ENCODE measurements around the gene MAP2K5. TPM values are rescaled to one million over a fixed set of nuclear protein-coding genes. Genes with fewer than 3 reads are reported as not detected.

MAP2K5 gene
- total RNA-seq, 1 donor from 2014 or later, result 11.6 TPM

GRCh38 chr15:67723294-67724024 lies 181.0 kb downstream of the MAP2K5 start:
- Histone ChIP-seq H3K27ac (ENCODE audit: low read depth, low read length) (no peak overlapping the region), H3K9me3 (ENCODE audit: insufficient read depth, low read depth, low read length) (no peaks in the 10 kb centered on the region), H4K20me1 (ENCODE audit: insufficient read depth, low read length) (no peaks in the 10 kb centered on the region), H3K4me1 (ENCODE audit: insufficient read depth, low read length) (no peaks in the 10 kb centered on the region), H2AFZ (ENCODE audit: low read depth, low read length) (no peak overlapping the region), H3K9ac (ENCODE audit: low read length) (no peak overlapping the region), H3K36me3 (ENCODE audit: insufficient read depth, low read length) (no peaks in the 10 kb centered on the region), H3K4me2 (ENCODE audit: low read length) (no peak overlapping the region), H3K4me3 (ENCODE audit: insufficient read depth, low read depth, low read length) (no peak overlapping the region), H3K27me3 (ENCODE audit: insufficient read depth, low read length) (no peaks in the 10 kb centered on the region), H3K79me2 (ENCODE audit: insufficient read depth, low read length) (no peaks in the 10 kb centered on the region)
- Mint-ChIP-seq H3K9me3 (ENCODE audit: unreplicated experiment) (no peaks in the 10 kb centered on the region), H3K4me1 (ENCODE audit: low read depth, unreplicated experiment) (no peaks in the 10 kb centered on the region), H3K36me3 (ENCODE audit: low read depth, unreplicated experiment) (peaks cover 3% of the 10 kb centered on the region), H3K27ac (ENCODE audit: unreplicated experiment) (no peak overlapping the region), H3K27me3 (ENCODE audit: low read depth, unreplicated experiment) (peaks cover 2% of the 10 kb centered on the region), H3K4me3 (ENCODE audit: unreplicated experiment) (no peak overlapping the region)
- DNase-seq (ENCODE audit: low read depth), result no peak
- TF ChIP-seq EZH2 (IDR thresholded peaks at IDR 0.05; ENCODE audit: insufficient read depth, low read length), result no peak
- no peak for TF ChIP-seq CTCF (IDR thresholded peaks at IDR 0.05; ENCODE audit: insufficient read depth, low read depth, low read length)
- FAIRE-seq, result no peak

GRCh38 chr15:67724691-67725375 lies 182.3 kb downstream of the MAP2K5 start:
- H3K27me3 ChIP-seq (ENCODE audit: insufficient read depth, low read length), result no peaks in the 10 kb centered on the region
- no peak overlapping the region for H3K4me3 Mint-ChIP-seq (ENCODE audit: unreplicated experiment)
- no peak overlapping the region for H3K4me3 ChIP-seq (ENCODE audit: insufficient read depth, low read depth, low read length)
- peaks cover 2% of the 10 kb centered on the region for H3K27me3 Mint-ChIP-seq (ENCODE audit: low read depth, unreplicated experiment)
- no peaks in the 10 kb centered on the region for H3K79me2 ChIP-seq (ENCODE audit: insufficient read depth, low read length)
- H3K27ac ChIP-seq (ENCODE audit: low read depth, low read length), result no peak overlapping the region
- H3K9me3 Mint-ChIP-seq (ENCODE audit: unreplicated experiment), result no peaks in the 10 kb centered on the region
- DNase-seq (ENCODE audit: low read depth), result no peak
- FAIRE-seq, result no peak
- no peak overlapping the region for H2AFZ ChIP-seq (ENCODE audit: low read depth, low read length)
- no peak overlapping the region for H3K27ac Mint-ChIP-seq (ENCODE audit: unreplicated experiment)
- no peak overlapping the region for H3K9ac ChIP-seq (ENCODE audit: low read length)
- H4K20me1 ChIP-seq (ENCODE audit: insufficient read depth, low read length), result no peaks in the 10 kb centered on the region
- H3K9me3 ChIP-seq (ENCODE audit: insufficient read depth, low read depth, low read length), result no peaks in the 10 kb centered on the region
- TF ChIP-seq EZH2 (IDR thresholded peaks at IDR 0.05; ENCODE audit: insufficient read depth, low read length) (no peak), CTCF (IDR thresholded peaks at IDR 0.05; ENCODE audit: insufficient read depth, low read depth, low read length) (no peak)
- H3K4me2 ChIP-seq (ENCODE audit: low read length), result no peak overlapping the region
- no peaks in the 10 kb centered on the region for H3K36me3 Mint-ChIP-seq (ENCODE audit: low read depth, unreplicated experiment)
- no peaks in the 10 kb centered on the region for H3K4me1 Mint-ChIP-seq (ENCODE audit: low read depth, unreplicated experiment)
- H3K4me1 ChIP-seq (ENCODE audit: insufficient read depth, low read length), result no peaks in the 10 kb centered on the region
- H3K36me3 ChIP-seq (ENCODE audit: insufficient read depth, low read length), result no peaks in the 10 kb centered on the region

- TF ChIP-seq CTCF (IDR thresholded peaks at IDR 0.05; ENCODE audit: insufficient read depth, low read depth, low read length) (no peak), EZH2 (IDR thresholded peaks at IDR 0.05; ENCODE audit: insufficient read depth, low read length) (no peak)
- no peaks in the 10 kb centered on the region for H3K27me3 ChIP-seq (ENCODE audit: insufficient read depth, low read length)
- H3K9ac ChIP-seq (ENCODE audit: low read length), result no peak overlapping the region
- H3K36me3 ChIP-seq (ENCODE audit: insufficient read depth, low read length), result no peaks in the 10 kb centered on the region
- no peak overlapping the region for H2AFZ ChIP-seq (ENCODE audit: low read depth, low read length)
- no peak overlapping the region for H3K4me2 ChIP-seq (ENCODE audit: low read length)
- FAIRE-seq (no peak), DNase-seq (ENCODE audit: low read depth) (no peak)
- Mint-ChIP-seq H3K27me3 (ENCODE audit: low read depth, unreplicated experiment) (peaks cover 2% of the 10 kb centered on the region), H3K36me3 (ENCODE audit: low read depth, unreplicated experiment) (no peaks in the 10 kb centered on the region), H3K27ac (ENCODE audit: unreplicated experiment) (no peak overlapping the region), H3K4me3 (ENCODE audit: unreplicated experiment) (no peak overlapping the region), H3K4me1 (ENCODE audit: low read depth, unreplicated experiment) (no peaks in the 10 kb centered on the region), H3K9me3 (ENCODE audit: unreplicated experiment) (no peaks in the 10 kb centered on the region)
- H3K4me3 ChIP-seq (ENCODE audit: insufficient read depth, low read depth, low read length), result no peak overlapping the region
- no peaks in the 10 kb centered on the region for H3K9me3 ChIP-seq (ENCODE audit: insufficient read depth, low read depth, low read length)
- no peaks in the 10 kb centered on the region for H3K4me1 ChIP-seq (ENCODE audit: insufficient read depth, low read length)
- no peak overlapping the region for H3K27ac ChIP-seq (ENCODE audit: low read depth, low read length)
- no peaks in the 10 kb centered on the region for H4K20me1 ChIP-seq (ENCODE audit: insufficient read depth, low read length)
- no peaks in the 10 kb centered on the region for H3K79me2 ChIP-seq (ENCODE audit: insufficient read depth, low read length)
Observed at GRCh38 chr15:67730135-67730534, 187.6 kb downstream of the MAP2K5 start.

Data from astrocyte (in vitro differentiated cells and primary cell).